ENCODE results near the gene GPC5.

DNA sequence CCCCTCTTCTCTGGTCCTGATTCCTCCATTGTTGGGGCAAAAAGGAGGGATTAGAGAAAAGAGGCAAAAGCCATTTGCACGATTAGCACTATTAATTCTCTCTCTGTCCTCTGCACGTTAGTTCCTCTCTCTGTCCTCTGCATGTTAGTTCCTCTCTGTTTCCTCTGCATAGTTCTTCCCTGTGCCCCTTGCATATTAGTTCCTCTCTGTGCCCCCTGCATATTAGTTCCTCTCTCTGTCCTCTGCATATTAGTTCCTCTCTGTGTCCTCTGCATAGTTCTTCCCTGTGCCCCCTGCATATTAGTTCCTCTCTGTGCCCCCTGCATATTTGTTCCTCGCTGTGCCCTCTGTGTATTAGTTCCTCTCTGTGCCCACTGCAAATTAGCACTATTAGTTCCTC, 981.0 kb downstream of the GPC5 start:
- no peak for TF ChIP-seq KLF1 (tag by site-specific recombination; IDR thresholded peaks at IDR 0.05)
- TF ChIP-seq CTCF (tag by site-specific recombination; IDR thresholded peaks at IDR 0.05), result no peak
- no peak for TF ChIP-seq ZNF658 (tag by site-specific recombination; IDR thresholded peaks at IDR 0.05)
- TF ChIP-seq ZNF560 (tag by site-specific recombination; IDR thresholded peaks at IDR 0.05; ENCODE audit: borderline replicate concordance), result no peak
- TF ChIP-seq ZNF354C (tag by site-specific recombination; IDR thresholded peaks at IDR 0.05; ENCODE audit: borderline replicate concordance, low read depth), result no peak
- no peak for TF ChIP-seq ZBTB21 (tag by site-specific recombination; IDR thresholded peaks at IDR 0.05)
- TF ChIP-seq ZFP3 (tag by site-specific recombination; IDR thresholded peaks at IDR 0.05; ENCODE audit: low read depth), result no peak
- no peak for TF ChIP-seq ZNF626 (tag by site-specific recombination; IDR thresholded peaks at IDR 0.05)
- TF ChIP-seq, protein P1, sequence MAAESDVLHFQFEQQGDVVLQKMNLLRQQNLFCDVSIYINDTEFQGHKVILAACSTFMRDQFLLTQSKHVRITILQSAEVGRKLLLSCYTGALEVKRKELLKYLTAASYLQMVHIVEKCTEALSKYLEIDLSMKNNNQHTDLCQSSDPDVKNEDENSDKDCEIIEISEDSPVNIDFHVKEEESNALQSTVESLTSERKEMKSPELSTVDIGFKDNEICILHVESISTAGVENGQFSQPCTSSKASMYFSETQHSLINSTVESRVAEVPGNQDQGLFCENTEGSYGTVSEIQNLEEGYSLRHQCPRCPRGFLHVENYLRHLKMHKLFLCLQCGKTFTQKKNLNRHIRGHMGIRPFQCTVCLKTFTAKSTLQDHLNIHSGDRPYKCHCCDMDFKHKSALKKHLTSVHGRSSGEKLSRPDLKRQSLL (tag by site-specific recombination; IDR thresholded peaks at IDR 0.05), result no peak
- TF ChIP-seq ZFP69B (tag by site-specific recombination; IDR thresholded peaks at IDR 0.05), result no peak
- TF ChIP-seq ZNF211 (tag by site-specific recombination; IDR thresholded peaks at IDR 0.05; ENCODE audit: low read depth), result no peak
- TF ChIP-seq MYNN (tag by site-specific recombination; IDR thresholded peaks at IDR 0.05; ENCODE audit: borderline replicate concordance), result no peak
- no peak for TF ChIP-seq ZEB2 (tag by site-specific recombination; IDR thresholded peaks at IDR 0.05)

All from HEK293 (cell line).